ENCODE measurements around the gene FBXW11. TPM values are rescaled to one million over a fixed set of nuclear protein-coding genes. Genes with fewer than 3 reads are reported as not detected.

The FBXW11 gene
- total RNA-seq, 4 donors from 2014 or later, result 41.1 to 49.7 (median 43.0) TPM

DNA sequence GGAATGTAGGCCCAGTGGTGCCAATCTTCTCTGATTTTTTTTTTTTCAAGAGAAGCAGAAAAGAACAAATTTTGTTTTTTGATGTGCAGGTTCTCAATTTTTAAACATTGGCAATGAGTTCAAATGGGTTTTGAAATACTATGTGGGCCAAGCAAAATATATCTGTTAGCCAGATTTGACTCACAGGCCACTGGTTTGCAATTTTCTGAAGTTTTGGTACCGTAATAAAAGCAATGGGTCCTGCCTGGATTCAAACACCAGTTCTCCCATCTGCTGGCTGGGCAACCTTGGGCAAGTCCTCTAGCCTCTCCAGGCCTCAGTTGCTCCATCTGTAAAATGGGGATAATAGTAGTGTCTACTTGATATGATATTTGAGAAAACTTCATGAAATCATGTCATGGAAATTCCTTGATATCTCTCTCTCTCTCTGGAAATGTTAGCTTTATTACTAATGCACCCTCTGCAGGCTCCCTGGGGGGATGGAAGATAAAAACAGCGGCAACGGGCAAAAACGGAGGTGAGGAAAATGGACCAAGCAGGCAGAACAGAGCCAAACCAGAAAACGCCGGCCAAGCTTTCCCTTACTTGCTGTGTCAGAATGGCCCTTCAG lies 157.4 kb downstream of the FBXW11 start:
- WGBS, result 85% methylated on average over 6 of the region's 6 CpGs
- DNase-seq (ENCODE audit: low spot score in 2 of 2), result no peak
- TF ChIP-seq EP300 (IDR thresholded peaks at IDR 0.05) (no peak), POLR2A (IDR thresholded peaks at IDR 0.05) (no peak), POLR2AphosphoS5 (IDR thresholded peaks at IDR 0.05) (no peak)
- TF ChIP-seq, protein P1, sequence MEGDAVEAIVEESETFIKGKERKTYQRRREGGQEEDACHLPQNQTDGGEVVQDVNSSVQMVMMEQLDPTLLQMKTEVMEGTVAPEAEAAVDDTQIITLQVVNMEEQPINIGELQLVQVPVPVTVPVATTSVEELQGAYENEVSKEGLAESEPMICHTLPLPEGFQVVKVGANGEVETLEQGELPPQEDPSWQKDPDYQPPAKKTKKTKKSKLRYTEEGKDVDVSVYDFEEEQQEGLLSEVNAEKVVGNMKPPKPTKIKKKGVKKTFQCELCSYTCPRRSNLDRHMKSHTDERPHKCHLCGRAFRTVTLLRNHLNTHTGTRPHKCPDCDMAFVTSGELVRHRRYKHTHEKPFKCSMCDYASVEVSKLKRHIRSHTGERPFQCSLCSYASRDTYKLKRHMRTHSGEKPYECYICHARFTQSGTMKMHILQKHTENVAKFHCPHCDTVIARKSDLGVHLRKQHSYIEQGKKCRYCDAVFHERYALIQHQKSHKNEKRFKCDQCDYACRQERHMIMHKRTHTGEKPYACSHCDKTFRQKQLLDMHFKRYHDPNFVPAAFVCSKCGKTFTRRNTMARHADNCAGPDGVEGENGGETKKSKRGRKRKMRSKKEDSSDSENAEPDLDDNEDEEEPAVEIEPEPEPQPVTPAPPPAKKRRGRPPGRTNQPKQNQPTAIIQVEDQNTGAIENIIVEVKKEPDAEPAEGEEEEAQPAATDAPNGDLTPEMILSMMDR (IDR thresholded peaks at IDR 0.05), result no peak

DNA sequence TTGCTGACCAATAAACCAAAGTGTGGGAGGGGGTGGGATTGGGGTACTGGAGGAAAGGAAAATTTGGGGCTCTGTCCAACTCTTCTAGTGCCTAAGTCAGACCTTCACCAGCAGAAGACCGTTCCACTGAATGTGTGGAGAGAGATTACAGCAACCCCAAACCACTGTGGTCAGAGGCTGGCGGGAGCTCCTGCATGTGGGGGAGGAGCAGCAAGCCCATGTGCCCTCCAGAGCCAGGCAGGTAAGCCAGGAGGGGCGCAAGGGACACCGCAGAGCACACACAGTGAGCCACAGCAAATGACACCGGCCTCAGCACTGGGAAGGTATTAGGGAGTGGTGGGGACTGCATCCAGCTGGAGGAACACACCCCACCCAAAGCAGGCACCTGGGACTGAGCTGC lies 158.0 kb downstream of the FBXW11 start:
- H3K27ac ChIP-seq, result no peak overlapping the region
- no peak for DNase-seq (ENCODE audit: low spot score in 2 of 2)
- TF ChIP-seq EP300 (IDR thresholded peaks at IDR 0.05) (no peak), POLR2AphosphoS5 (IDR thresholded peaks at IDR 0.05) (no peak), POLR2A (IDR thresholded peaks at IDR 0.05) (no peak)
- TF ChIP-seq, protein P1 (IDR thresholded peaks at IDR 0.05), result no peak
- no peaks in the 10 kb centered on the region for H3K36me3 ChIP-seq
- H3K9me3 ChIP-seq, result no peaks in the 10 kb centered on the region
- no peak overlapping the region for H3K4me3 ChIP-seq
- H3K4me1 ChIP-seq, result no peaks in the 10 kb centered on the region
- no peaks in the 10 kb centered on the region for H3K27me3 ChIP-seq
- 62% methylated on average over 2 of the region's 5 CpGs for WGBS

More for the DNA sequence above, 157.4 kb downstream of the FBXW11 start:
- H3K27me3 ChIP-seq, result no peaks in the 10 kb centered on the region
- H3K4me3 ChIP-seq, result no peak overlapping the region
- no peaks in the 10 kb centered on the region for H3K4me1 ChIP-seq
- no peaks in the 10 kb centered on the region for H3K9me3 ChIP-seq
- no peak overlapping the region for H3K27ac ChIP-seq
- H3K36me3 ChIP-seq, result no peaks in the 10 kb centered on the region

DNA sequence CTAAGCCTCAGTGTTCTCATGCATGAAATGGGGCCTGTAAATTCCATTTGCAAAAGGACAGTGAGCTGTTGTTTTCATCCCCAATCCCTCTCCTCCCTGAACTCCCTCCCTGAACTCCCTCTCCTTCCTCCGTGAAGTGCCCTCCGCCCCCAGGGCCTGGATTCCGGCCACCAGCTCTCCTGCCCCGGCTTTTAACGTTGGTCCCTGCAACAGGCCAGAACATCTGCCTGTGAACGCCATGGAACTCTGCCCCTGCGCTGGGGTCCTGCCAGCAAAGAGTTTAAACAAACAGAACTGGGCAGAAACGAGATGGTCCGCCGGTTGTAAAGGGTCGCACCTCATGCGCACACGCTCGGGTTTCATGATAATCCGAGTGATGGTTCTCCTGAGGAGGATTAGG lies 158.4 kb downstream of the FBXW11 start:
- no peaks in the 10 kb centered on the region for H3K36me3 ChIP-seq
- TF ChIP-seq, protein P1 (IDR thresholded peaks at IDR 0.05), result no peak
- TF ChIP-seq EP300 (IDR thresholded peaks at IDR 0.05) (no peak), POLR2AphosphoS5 (IDR thresholded peaks at IDR 0.05) (no peak), POLR2A (IDR thresholded peaks at IDR 0.05) (no peak)
- H3K4me3 ChIP-seq, result no peak overlapping the region
- WGBS, result 69% methylated on average over 15 of the region's 15 CpGs
- H3K27me3 ChIP-seq, result no peaks in the 10 kb centered on the region
- H3K4me1 ChIP-seq, result peaks cover under 1% of the 10 kb centered on the region
- no peak for DNase-seq (ENCODE audit: low spot score in 2 of 2)
- H3K9me3 ChIP-seq, result no peaks in the 10 kb centered on the region
- no peak overlapping the region for H3K27ac ChIP-seq

DNA sequence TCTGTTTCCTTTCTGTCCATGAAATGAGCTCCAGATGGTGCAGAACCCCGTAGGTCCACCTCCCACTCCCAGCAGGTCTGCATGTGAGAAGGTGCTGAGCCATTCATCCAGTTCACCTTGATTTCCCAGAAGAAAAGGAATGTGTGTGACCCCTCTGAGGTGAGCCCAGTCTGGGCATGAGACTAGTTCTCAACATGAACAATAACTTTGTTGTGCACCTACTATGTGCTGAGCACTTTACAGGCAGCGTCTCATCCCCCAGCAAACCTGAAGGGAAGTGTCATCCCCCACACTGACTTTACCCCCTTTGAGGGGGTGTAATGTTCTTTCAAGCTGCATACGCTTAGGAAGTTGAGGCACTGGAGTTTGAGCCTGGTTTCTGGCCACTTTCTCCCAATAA lies 159.4 kb downstream of the FBXW11 start:
- TF ChIP-seq POLR2A (IDR thresholded peaks at IDR 0.05) (no peak), POLR2AphosphoS5 (IDR thresholded peaks at IDR 0.05) (no peak), EP300 (IDR thresholded peaks at IDR 0.05) (no peak)
- TF ChIP-seq, protein P1 (IDR thresholded peaks at IDR 0.05), result no peak
- no peak overlapping the region for H3K27ac ChIP-seq
- H3K4me1 ChIP-seq, result peaks cover 11% of the 10 kb centered on the region
- H3K36me3 ChIP-seq, result no peaks in the 10 kb centered on the region
- no peaks in the 10 kb centered on the region for H3K9me3 ChIP-seq
- DNase-seq (ENCODE audit: low spot score in 2 of 2), result no peak
- no peak overlapping the region for H3K4me3 ChIP-seq
- H3K27me3 ChIP-seq, result no peaks in the 10 kb centered on the region
- WGBS, result 89% methylated on average over 3 of the region's 3 CpGs

DNA sequence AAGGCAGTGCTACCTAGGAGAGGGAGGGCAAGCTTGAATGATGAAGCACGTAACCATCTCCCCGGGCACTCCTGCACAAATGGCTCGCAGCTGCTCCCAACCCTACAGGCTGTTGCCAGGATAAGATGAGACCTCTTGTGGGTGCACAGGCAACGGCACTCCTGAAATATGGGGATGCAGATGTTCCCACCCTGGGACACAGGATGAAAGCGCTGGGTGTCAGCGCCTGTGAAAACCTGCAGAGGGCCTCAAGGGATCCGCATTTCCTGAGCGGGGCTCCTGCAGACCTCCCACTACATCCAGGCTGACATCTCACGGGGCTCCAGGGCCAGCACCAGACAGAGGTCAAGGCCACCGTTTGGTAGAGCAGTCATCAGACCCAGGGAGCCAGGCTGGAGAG lies 160.1 kb downstream of the FBXW11 start:
- TF ChIP-seq POLR2AphosphoS5 (IDR thresholded peaks at IDR 0.05), result no peak
- TF ChIP-seq, protein P1 (IDR thresholded peaks at IDR 0.05), result no peak
- TF ChIP-seq EP300 (IDR thresholded peaks at IDR 0.05), result no peak
- TF ChIP-seq POLR2A (IDR thresholded peaks at IDR 0.05), result no peak
- no peak for DNase-seq (ENCODE audit: low spot score in 2 of 2)
- Histone ChIP-seq H3K27me3 (no peaks in the 10 kb centered on the region), H3K4me1 (peaks cover 17% of the 10 kb centered on the region), H3K4me3 (no peak overlapping the region), H3K9me3 (no peaks in the 10 kb centered on the region), H3K36me3 (no peaks in the 10 kb centered on the region), H3K27ac (no peak overlapping the region)
- WGBS, result 83% methylated on average over 8 of the region's 10 CpGs

All from suprapubic skin (tissue), 4 donors.